ENCODE data around the gene TMOD2. TPM values are rescaled to one million over a fixed set of nuclear protein-coding genes. Genes with fewer than 3 reads are reported as not detected.
A peak's percentile ranks its signal among the peaks of the same experiment; 100 is the strongest.

TMOD2 gene
- total RNA-seq, 1 experiment from 2014 or later, result 5.7 TPM

- H3K79me2 ChIP-seq (ENCODE audit: insufficient read depth, low read length), result peaks cover 100% of the 10 kb centered on the region
- intact Hi-C loops (cut with micrococcal nuclease), result loop anchor here (2.0 kb wide), 1 partner anchor 29 kb away; no protein-coding TSS in a partner anchor
- H3K9me3 ChIP-seq (ENCODE audit: control insufficient read depth in 1 of 2, insufficient read depth in 1 of 2, low read depth in 1 of 2, low read length in 2 of 2), result no peaks in the 10 kb centered on the region
- ATAC-seq (peak; percentile 43; the same call in 1 of the 2 replicates), DNase-seq (ENCODE audit: low read depth, low spot score) (no peak)
- H3K9me2 ChIP-seq (ENCODE audit: insufficient read depth), result no peaks in the 10 kb centered on the region
- ChIA-PET RAD21 (ENCODE audit: low non-redundant PET in 1 of 2, low total read pairs in 2 of 2, uncharacterized antibody in 2 of 2, unreplicated experiment in 2 of 2) (no interaction called here), POLR2A (no interaction called here), CTCF (no interaction called here)
- TF ChIP-seq ZNF274 (IDR thresholded peaks at IDR 0.05; ENCODE audit: low read depth, low read length) (no peak), POLR2AphosphoS5 (IDR thresholded peaks at IDR 0.05; ENCODE audit: low read depth, low read length) (no peak), EZH2phosphoT487 (IDR thresholded peaks at IDR 0.05; ENCODE audit: borderline replicate concordance) (no peak)
- H3K27me3 ChIP-seq (ENCODE audit: insufficient read depth, low read length), result no peaks in the 10 kb centered on the region
- H3K27ac ChIP-seq (ENCODE audit: low read depth, low read length), result peak overlapping the region; percentile 98
- H4K20me1 ChIP-seq (ENCODE audit: insufficient read depth), result 0 out of 2 replicates have a peak, but pooled peaks cover 4% of the 10 kb centered on the region
- H3K36me3 ChIP-seq (ENCODE audit: control insufficient read depth in 1 of 2, insufficient read depth in 2 of 2, low read length in 2 of 2), result no peaks in the 10 kb centered on the region
- peak overlapping the region; percentile 74 for H3K4me2 ChIP-seq (ENCODE audit: low read length)
- H3K4me3 ChIP-seq (replicated peaks in 1 of 2; ENCODE audit: low read depth in 1 of 2, low read length in 2 of 2), result peak overlapping the region; percentile 1 to 35; a peak in 3 of 4 replicates
- no TSS peak for BruUV-seq (replicated peaks)
- peaks cover 85 to 95% of the 10 kb centered on the region in 2 experiments for H3K4me1 ChIP-seq (ENCODE audit: control insufficient read depth in 1 of 2, insufficient read depth in 2 of 2, low read length in 2 of 2)
- H2AFZ ChIP-seq (ENCODE audit: low read depth, low read length, poor library complexity, severe bottlenecking), result no peak overlapping the region
- H3K9ac ChIP-seq (ENCODE audit: low read length), result peak overlapping the region; percentile 58
Measured at GRCh38 chr15:51846066-51846462, 94.7 kb downstream of the TMOD2 start.

GRCh38 chr15:51846463-51847230, 95.2 kb downstream of the TMOD2 start:
- CTCF ChIA-PET, result no interaction called here
- H3K9me2 ChIP-seq (ENCODE audit: insufficient read depth), result no peaks in the 10 kb centered on the region
- peaks cover 81 to 92% of the 10 kb centered on the region in 2 experiments for H3K4me1 ChIP-seq (ENCODE audit: control insufficient read depth in 1 of 2, insufficient read depth in 2 of 2, low read length in 2 of 2)
- peak overlapping the region; percentile 98 for H3K27ac ChIP-seq (ENCODE audit: low read depth, low read length)
- H2AFZ ChIP-seq (ENCODE audit: low read depth, low read length, poor library complexity, severe bottlenecking), result no peak overlapping the region
- POLR2A ChIA-PET, result interaction anchor here (1.2 kb wide), 1 partner anchor 25 kb away, joined by 3 read pairs; no protein-coding TSS in a partner anchor
- H3K4me3 ChIP-seq (replicated peaks in 1 of 2; ENCODE audit: low read depth in 1 of 2, low read length in 2 of 2), result peak overlapping the region in 1 of 2 experiments; percentile 35; a peak in 3 of 4 replicates
- peak; percentile 87 for DNase-seq (ENCODE audit: low read depth, low spot score)
- no peaks in the 10 kb centered on the region for H3K36me3 ChIP-seq (ENCODE audit: control insufficient read depth in 1 of 2, insufficient read depth in 2 of 2, low read length in 2 of 2)
- H3K9me3 ChIP-seq (ENCODE audit: control insufficient read depth in 1 of 2, insufficient read depth in 1 of 2, low read depth in 1 of 2, low read length in 2 of 2), result no peaks in the 10 kb centered on the region
- no TSS peak for BruUV-seq (replicated peaks)
- peak overlapping the region; percentile 74 for H3K4me2 ChIP-seq (ENCODE audit: low read length)
- peak overlapping the region; percentile 58 for H3K9ac ChIP-seq (ENCODE audit: low read length)
- RAD21 ChIA-PET (ENCODE audit: low non-redundant PET in 1 of 2, low total read pairs in 2 of 2, uncharacterized antibody in 2 of 2, unreplicated experiment in 2 of 2), result no interaction called here
- intact Hi-C loops (cut with micrococcal nuclease), result loop anchor here (2.0 kb wide), 1 partner anchor 28 kb away; no protein-coding TSS in a partner anchor
- peaks cover 100% of the 10 kb centered on the region for H3K79me2 ChIP-seq (ENCODE audit: insufficient read depth, low read length)
- H4K20me1 ChIP-seq (ENCODE audit: insufficient read depth), result 0 out of 2 replicates have a peak, but pooled peaks cover 4% of the 10 kb centered on the region
- no peaks in the 10 kb centered on the region for H3K27me3 ChIP-seq (ENCODE audit: insufficient read depth, low read length)
- ATAC-seq, result peak; percentile 69
- TF ChIP-seq RAD21 (IDR thresholded peaks at IDR 0.05; ENCODE audit: low read depth), result peak; percentile 23; the same call in 1 of the 2 replicates
- no peak for TF ChIP-seq REST (IDR thresholded peaks at IDR 0.05; ENCODE audit: low read depth)
- no peak for TF ChIP-seq ZBTB33 (IDR thresholded peaks at IDR 0.05; ENCODE audit: extremely low read depth, insufficient replicate concordance, low read length)
- TF ChIP-seq EGR1 (IDR thresholded peaks at IDR 0.05; ENCODE audit: low read depth), result 0 out of 2 replicates have a peak, but pooled peaks have one; percentile 31
- 0 out of 2 replicates have a peak, but pooled peaks have one; percentile 36 for TF ChIP-seq MAX (IDR thresholded peaks at IDR 0.05)
- no peak for TF ChIP-seq POLR2A (IDR thresholded peaks at IDR 0.05; ENCODE audit: borderline replicate concordance, extremely low read depth, insufficient read depth, insufficient read length)
- TF ChIP-seq ZNF274 (IDR thresholded peaks at IDR 0.05; ENCODE audit: low read depth, low read length), result no peak
- no peak for TF ChIP-seq ZFX (IDR thresholded peaks at IDR 0.05)
- TF ChIP-seq ATF3 (IDR thresholded peaks at IDR 0.05), result no peak
- TF ChIP-seq CBX3 (IDR thresholded peaks at IDR 0.05; ENCODE audit: low read depth), result peak; percentile 77
- no peak for TF ChIP-seq EZH2phosphoT487 (IDR thresholded peaks at IDR 0.05; ENCODE audit: borderline replicate concordance)
